Upper lobe of left lung (tissue), 4 donors: ENCODE data around the gene SYT5.

ENCODE experiments used
- EP300 ChIP-seq, 4 donors: sonication (generic); formaldehyde crosslinking; IDR thresholded peaks; one replicate each; pipeline ENCODE4 v1.5.1; 2017; ENCODE audit warnings: antibody characterized with exemption in 4 of 4, control low read depth in 2 of 4
- POLR2A ChIP-seq, 4 donors: fragments of 450-650 bp; IDR thresholded peaks; one replicate each; pipeline ENCODE4 v1.5.1; 2016 to 2017; ENCODE audit warnings: antibody characterized with exemption in 4 of 4, mild to moderate bottlenecking in 2 of 4
- POLR2AphosphoS5 ChIP-seq, 2 donors: sonication (generic); formaldehyde crosslinking; IDR thresholded peaks; one replicate each; pipeline ENCODE4 v1.5.1; 2017; ENCODE audit warnings: antibody characterized with exemption in 2 of 2
- TF ChIP-seq, protein P1 (sequence below), 6 experiments: fragments of 450-650 bp in 4 of 6; fragments of 200-600 bp in 2 of 6; sonication (generic) in 2 of 6; IDR thresholded peaks; one replicate each; pipeline ENCODE4 v1.5.1; 2016 to 2019; ENCODE audit warnings: antibody characterized with exemption in 6 of 6

- TF ChIP-seq, protein P1, sequence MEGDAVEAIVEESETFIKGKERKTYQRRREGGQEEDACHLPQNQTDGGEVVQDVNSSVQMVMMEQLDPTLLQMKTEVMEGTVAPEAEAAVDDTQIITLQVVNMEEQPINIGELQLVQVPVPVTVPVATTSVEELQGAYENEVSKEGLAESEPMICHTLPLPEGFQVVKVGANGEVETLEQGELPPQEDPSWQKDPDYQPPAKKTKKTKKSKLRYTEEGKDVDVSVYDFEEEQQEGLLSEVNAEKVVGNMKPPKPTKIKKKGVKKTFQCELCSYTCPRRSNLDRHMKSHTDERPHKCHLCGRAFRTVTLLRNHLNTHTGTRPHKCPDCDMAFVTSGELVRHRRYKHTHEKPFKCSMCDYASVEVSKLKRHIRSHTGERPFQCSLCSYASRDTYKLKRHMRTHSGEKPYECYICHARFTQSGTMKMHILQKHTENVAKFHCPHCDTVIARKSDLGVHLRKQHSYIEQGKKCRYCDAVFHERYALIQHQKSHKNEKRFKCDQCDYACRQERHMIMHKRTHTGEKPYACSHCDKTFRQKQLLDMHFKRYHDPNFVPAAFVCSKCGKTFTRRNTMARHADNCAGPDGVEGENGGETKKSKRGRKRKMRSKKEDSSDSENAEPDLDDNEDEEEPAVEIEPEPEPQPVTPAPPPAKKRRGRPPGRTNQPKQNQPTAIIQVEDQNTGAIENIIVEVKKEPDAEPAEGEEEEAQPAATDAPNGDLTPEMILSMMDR (IDR thresholded peaks at IDR 0.05), result no peak
- TF ChIP-seq POLR2AphosphoS5 (IDR thresholded peaks at IDR 0.05), result no peak
- no peak for TF ChIP-seq EP300 (IDR thresholded peaks at IDR 0.05)
- no peak for TF ChIP-seq POLR2A (IDR thresholded peaks at IDR 0.05)
These were observed 48.4 kb upstream of the SYT5 start, which contains the start of gene TMEM86B for GRCh38 chr19:55228403-55229031.
